Measurements from ENCODE around the gene RNPS1.

The RNPS1 gene

GRCh38 chr16:2210386-2211365 lies 57.2 kb downstream of the RNPS1 start, which contains the start of gene BRICD5:
BRICD5 (minus strand) TSS chr16:2210863; CDS start chr16:2210833, 30 bp downstream.
- DNase-seq = no peak

GRCh38 chr16:2210009-2210332 lies 58.0 kb downstream of the RNPS1 start:
- DNase-seq = no peak

DNA sequence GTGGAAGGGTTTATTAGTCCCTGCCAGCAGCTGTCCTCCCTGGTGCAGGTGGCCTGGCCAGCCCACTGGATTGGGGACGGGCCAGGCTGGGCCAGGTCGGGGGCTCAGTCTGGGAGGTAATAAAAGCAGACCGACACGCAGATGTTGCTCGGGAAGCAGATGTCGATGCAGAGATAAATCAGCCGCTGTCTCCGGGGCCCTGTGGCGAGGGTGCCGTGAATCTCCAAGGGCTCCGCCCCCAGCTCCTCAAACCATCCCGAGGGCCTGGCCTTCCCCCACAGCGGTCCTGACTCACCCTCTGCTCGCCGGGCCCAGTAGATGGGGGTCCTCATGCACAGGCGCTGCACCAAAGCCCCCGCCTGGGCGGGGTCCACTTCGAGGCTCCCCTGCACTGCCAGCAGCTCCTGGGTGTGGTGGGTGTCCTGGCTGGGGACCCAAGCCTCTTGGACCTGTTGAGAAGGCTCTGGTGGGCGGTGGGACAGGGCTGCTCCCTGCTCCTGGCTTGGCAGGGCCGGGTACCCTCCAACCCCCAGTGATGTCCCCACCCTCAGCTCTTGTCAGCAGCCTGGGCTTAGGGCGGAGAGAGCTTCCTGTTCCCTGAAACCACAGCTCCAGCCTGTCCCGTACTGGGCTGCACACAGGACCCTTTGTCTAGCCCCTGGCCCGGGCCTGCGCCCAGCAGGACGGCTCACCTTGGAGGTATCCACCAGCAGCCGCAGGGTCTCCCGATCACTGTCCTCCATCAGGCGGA lies 58.5 kb downstream of the RNPS1 start:
- DNase-seq = no peak

GRCh38 chr16:2208772-2209171 lies 59.2 kb downstream of the RNPS1 start:
- no peak for DNase-seq

GRCh38 chr16:2208308-2208707 lies 59.6 kb downstream of the RNPS1 start:
- DNase-seq = no peak

GRCh38 chr16:2207872-2208271 lies 60.1 kb downstream of the RNPS1 start:
- no peak for DNase-seq

GRCh38 chr16:2206780-2207433 lies 61.0 kb downstream of the RNPS1 start:
- DNase-seq = no peak

GRCh38 chr16:2206420-2206779 lies 61.5 kb downstream of the RNPS1 start:
- no peak for DNase-seq

GRCh38 chr16:2205967-2206313 lies 62.0 kb downstream of the RNPS1 start:
- DNase-seq = no peak

- peak; percentile 53 for DNase-seq
Observed at GRCh38 chr16:2205104-2205966, 62.6 kb downstream of the RNPS1 start, which contains the start of gene MLST8. MLST8 (plus strand) TSS chr16:2205454; CDS start chr16:2206086, 632 bp downstream.

GRCh38 chr16:2204416-2205103 lies 63.4 kb downstream of the RNPS1 start:
- DNase-seq = no peak

Measured in DMS79 (cell line).